H1 (cell line): ENCODE measurements around the gene GNLY. TPM values are rescaled to one million over a fixed set of nuclear protein-coding genes. Genes with fewer than 3 reads are reported as not detected.
"Not testable (repeated sequence)": the region's sequence is repeated elsewhere in the genome, so short reads cannot be mapped to it uniquely, and the experiment has no call there.

Experiments used
- CTCF ChIA-PET: fragments of 300-600 bp; sonication (Branson Sonifier 250); formaldehyde crosslinking; loops from one replicate; lab custom pipeline; 2021; ENCODE audit not compliant: partially characterized antibody; lab: Charles Lee
- POLR2A ChIA-PET: fragments of 300-600 bp; sonication (Branson Sonifier 250); formaldehyde crosslinking; loops from one replicate; lab custom pipeline; 2021; ENCODE audit warnings: inconsistent platforms; ENCODE audit not compliant: partially characterized antibody; lab: Charles Lee
- DNase-seq, 2 experiments: peaks; one replicate each; pipeline versions ENCODE4 v3.0.0 to v3.0.0-alpha.2; 2010 to 2022; ENCODE audit warnings: low spot score in 2 of 2, low read depth in 1 of 2, mixed read lengths in 1 of 2
- FAIRE-seq: peaks from 2 replicates; lab custom pipeline; 2011; peaks lifted over from hg19 to GRCh38; lab: Jason Lieb, UNC
- H2AFZ ChIP-seq: 2 replicates; pipeline ENCODE4 v1.8.1; 2012; ENCODE audit warnings: low read length, inconsistent platforms
- H2AK5ac ChIP-seq: 2 replicates; pipeline ENCODE4 v1.6.1; 2013; ENCODE audit warnings: low read depth, low read length
- H2BK120ac ChIP-seq: replicated peaks from 2 replicates; pipeline ENCODE3; 2013; ENCODE audit warnings: low read depth, low read length, inconsistent platforms
- H2BK12ac ChIP-seq: 2 replicates; pipeline ENCODE4 v1.6.1; 2013; ENCODE audit warnings: low read depth, low read length
- H2BK15ac ChIP-seq: 2 replicates; pipeline ENCODE4 v1.6.1; 2013; ENCODE audit warnings: low read length
- H2BK20ac ChIP-seq: 2 replicates; pipeline ENCODE4 v1.6.1; 2013; ENCODE audit warnings: low read length
- H2BK5ac ChIP-seq: 2 replicates; pipeline ENCODE4 v1.6.1; 2013; ENCODE audit warnings: low read depth, low read length
- H3K14ac ChIP-seq: 2 replicates; pipeline ENCODE4 v1.6.1; 2013; ENCODE audit warnings: inconsistent platforms; ENCODE audit not compliant: insufficient read length
- H3K18ac ChIP-seq: 2 replicates; pipeline ENCODE4 v1.6.1; 2013; ENCODE audit warnings: low read length; ENCODE audit errors: extremely low read depth
- H3K23ac ChIP-seq: 2 replicates; pipeline ENCODE4 v1.6.1; 2013; ENCODE audit warnings: inconsistent platforms; ENCODE audit not compliant: insufficient read length
- H3K23me2 ChIP-seq: 2 replicates; pipeline ENCODE4 v1.6.1; 2013; ENCODE audit warnings: low read depth, low read length
- H3K27ac ChIP-seq: 2 replicates; pipeline ENCODE4 v1.6.1; 2011; ENCODE audit warnings: low read depth, low read length, inconsistent platforms
- H3K27me3 ChIP-seq, 4 experiments: replicated peaks in 1 of 4; 1 replicate in 1 of 4; 2 replicates in 3 of 4; pipeline versions ENCODE4 v1.6.1 to v1.8.1; 2011 to 2013; ENCODE audit warnings: low read length in 3 of 4, mild to moderate bottlenecking in 3 of 4, inconsistent platforms in 2 of 4, mixed read lengths in 2 of 4, moderate library complexity in 1 of 4; ENCODE audit not compliant: control insufficient read depth in 3 of 4, insufficient read depth in 3 of 4; ENCODE audit errors: extremely low read depth in 1 of 4
- H3K36me3 ChIP-seq, 4 experiments: 2 replicates each; pipeline versions ENCODE4 v1.6.1 to v1.8.1; 2011 to 2013; ENCODE audit warnings: mild to moderate bottlenecking in 4 of 4, low read length in 3 of 4, moderate library complexity in 2 of 4, control low read depth in 1 of 4, inconsistent platforms in 1 of 4; ENCODE audit not compliant: insufficient read depth in 4 of 4, control insufficient read depth in 2 of 4
- H3K4ac ChIP-seq: replicated peaks from 2 replicates; pipeline ENCODE3; 2013; ENCODE audit warnings: low read length, low read depth, mixed read lengths, inconsistent platforms; ENCODE audit not compliant: insufficient read length
- H3K4me1 ChIP-seq, 4 experiments: replicated peaks in 1 of 4; 1 replicate in 1 of 4; 2 replicates in 3 of 4; pipeline versions ENCODE4 v1.6.1 to v1.8.1; 2011 to 2013; ENCODE audit warnings: low read length in 3 of 4, inconsistent platforms in 2 of 4, mixed read lengths in 1 of 4; ENCODE audit not compliant: insufficient read depth in 4 of 4, control insufficient read depth in 3 of 4
- H3K4me2 ChIP-seq, 2 experiments: 2 replicates each; pipeline versions ENCODE4 v1.6.1 to v1.8.1; 2011 to 2013; ENCODE audit warnings: low read depth in 2 of 2, low read length in 2 of 2, control low read depth in 1 of 2, inconsistent platforms in 1 of 2, mild to moderate bottlenecking in 1 of 2; ENCODE audit not compliant: insufficient read depth in 1 of 2
- H3K4me3 ChIP-seq, 4 experiments: fragments of 200-600, 300-600 bp in 1 of 4; sonication (generic), shearing (Covaris generic), sonication (Bioruptor Twin) in 1 of 4; 2 replicates each; pipeline versions ENCODE4 v1.5.1 to v1.8.1; 2011 to 2016; ENCODE audit warnings: low read length in 4 of 4, low read depth in 3 of 4, control low read depth in 2 of 4, inconsistent platforms in 2 of 4, mild to moderate bottlenecking in 2 of 4, mixed read lengths in 1 of 4, moderate library complexity in 1 of 4; ENCODE audit not compliant: insufficient read depth in 2 of 4; ENCODE audit errors: extremely low read depth in 1 of 4
- H3K56ac ChIP-seq: replicated peaks from 2 replicates; pipeline ENCODE3; 2013; ENCODE audit warnings: low read depth, mild to moderate bottlenecking, mixed read lengths, low read length, inconsistent platforms; ENCODE audit not compliant: insufficient read length
- H3K79me1 ChIP-seq: 2 replicates; pipeline ENCODE4 v1.6.1; 2013; ENCODE audit warnings: low read depth, low read length, control low read depth
- H3K79me2 ChIP-seq, 2 experiments: 2 replicates each; pipeline versions ENCODE4 v1.6.1 to v1.8.1; 2012 to 2013; ENCODE audit warnings: low read length in 2 of 2, mild to moderate bottlenecking in 2 of 2, inconsistent platforms in 1 of 2; ENCODE audit not compliant: insufficient read depth in 2 of 2, control insufficient read depth in 1 of 2
- H3K9ac ChIP-seq, 4 experiments: replicated peaks in 1 of 4; 1 replicate in 1 of 4; 2 replicates in 3 of 4; pipeline versions ENCODE4 v1.6.1 to v1.8.1; 2011 to 2013; ENCODE audit warnings: low read depth in 3 of 4, low read length in 3 of 4, control low read depth in 2 of 4, mild to moderate bottlenecking in 2 of 4, moderate library complexity in 2 of 4, inconsistent platforms in 1 of 4; ENCODE audit errors: extremely low read depth in 1 of 4
- H3K9me3 ChIP-seq, 2 experiments: 2 replicates each; pipeline versions ENCODE4 v1.6.1 to v1.8.1; 2012 to 2013; ENCODE audit warnings: mild to moderate bottlenecking in 2 of 2, moderate library complexity in 2 of 2, control low read depth in 1 of 2, inconsistent platforms in 1 of 2, low read depth in 1 of 2, low read length in 1 of 2, mixed read lengths in 1 of 2; ENCODE audit not compliant: insufficient read depth in 2 of 2
- H4K20me1 ChIP-seq, 2 experiments: replicated peaks in 1 of 2; 2 replicates each; pipeline versions ENCODE3 to v1.8.1; 2011 to 2013; ENCODE audit warnings: inconsistent platforms in 2 of 2, low read length in 2 of 2, mild to moderate bottlenecking in 1 of 2; ENCODE audit not compliant: insufficient read depth in 2 of 2, control insufficient read depth in 1 of 2
- H4K5ac ChIP-seq: 2 replicates; pipeline ENCODE4 v1.6.1; 2013; ENCODE audit warnings: low read length, low read depth, mixed read lengths, inconsistent platforms; ENCODE audit not compliant: insufficient read length
- H4K8ac ChIP-seq: 2 replicates; pipeline ENCODE4 v1.8.0; 2013; ENCODE audit warnings: mild to moderate bottlenecking, moderate library complexity, low read length, inconsistent platforms; ENCODE audit not compliant: insufficient read depth; ENCODE audit errors: extremely low read depth
- H4K91ac ChIP-seq: replicated peaks from 2 replicates; pipeline ENCODE3; 2013; ENCODE audit warnings: low read length, mixed read lengths, inconsistent platforms; ENCODE audit not compliant: insufficient read length
- WGBS, 2 experiments: shearing (Covaris generic) in 1 of 2; methylation state at CpG; one replicate each; pipeline versions ENCODE4 v1.1.6 to v1.1.7; 2013 to 2015; ENCODE audit warnings: low lambda C conversion rate in 2 of 2, mixed read lengths in 2 of 2, inconsistent platforms in 1 of 2, low coverage in 1 of 2, missing lambda C conversion rate in 1 of 2; ENCODE audit not compliant: insufficient replicate concordance in 2 of 2, insufficient coverage in 1 of 2, insufficient read length in 1 of 2; ENCODE audit errors: extremely low coverage in 1 of 2, missing lambda C conversion rate in 1 of 2; 5-methylcytosine and 5-hydroxymethylcytosine counted together
- polyA plus RNA-seq, 7 experiments: library from polyadenylated mRNA; depleted of rRNA in 3 of 7; stranded (reverse) in 5 of 7; unstranded in 2 of 7; fragments of >200 nt in 5 of 7; fragments of 200-250 nt in 2 of 7; gene quantifications; 1 replicate in 5 of 7; 2 replicates in 1 of 7; 4 replicates in 1 of 7; pipeline versions ENCODE4 v1.2.1 to v1.2.3, GENCODE V29; 2011 to 2013; ENCODE audit warnings: missing spikeins in 2 of 7, mixed read lengths in 2 of 7
- total RNA-seq: library from RNA; stranded (reverse); fragmentation: NEBNext Ultra II Directional; extraction: Animal tissue kit (Norgen Biotek cat#: 25700); gene quantifications from 2 replicates; pipeline ENCODE4 v1.2.1, GENCODE V29; 2021

The GNLY gene
- total and polyA plus RNA-seq, 2 of the 8 experiments (the other 6 are each of a cell fraction or from before 2014, with no cell fraction given): 0.03 TPM; not detected in 1

GRCh38 chr2:85660301-85660700 lies 33.9 kb upstream of the GNLY start:
- H4K20me1 ChIP-seq: not testable (repeated sequence)
- POLR2A ChIA-PET: interaction anchor here (1.2 to 2.6 kb wide), 2 partner anchors 14 to 152 kb away, joined by 3 to 9 read pairs; no protein-coding TSS in a partner anchor

More at GRCh38 chr2:85660301-85660700, 33.9 kb upstream of the GNLY start:
- not testable (repeated sequence) for H4K5ac ChIP-seq, H2AK5ac ChIP-seq, H3K9me3 ChIP-seq, H2AFZ ChIP-seq, H3K56ac ChIP-seq, H2BK5ac ChIP-seq, H2BK15ac ChIP-seq, H3K27me3 ChIP-seq, H3K36me3 ChIP-seq, H3K4me3 ChIP-seq, H4K8ac ChIP-seq, H3K18ac ChIP-seq, H2BK120ac ChIP-seq, H3K4ac ChIP-seq, H3K4me2 ChIP-seq, H3K27ac ChIP-seq, FAIRE-seq, H3K9ac ChIP-seq, H3K14ac ChIP-seq, H3K4me1 ChIP-seq, H4K91ac ChIP-seq, H3K23ac ChIP-seq, H3K79me2 ChIP-seq, H2BK20ac ChIP-seq, DNase-seq, H3K79me1 ChIP-seq, H3K23me2 ChIP-seq, H2BK12ac ChIP-seq
- CTCF ChIA-PET: interaction anchor here (0.6 to 5.8 kb wide), 12 partner anchors 11 to 181 kb away, joined by 3 to 38 read pairs (median 3); no protein-coding TSS in a partner anchor
- 92% methylated on average over 11 of the region's 11 CpGs; no CpG with 5 or more reads in 1 of the 2 experiments for WGBS, 2 experiments
